OCI-LY7 (cell line): ENCODE data around the gene PLCB2. TPM values are rescaled to one million over a fixed set of nuclear protein-coding genes. Genes with fewer than 3 reads are reported as not detected.

Experiments
- BruUV-seq: library from RNA; stranded (reverse); fragments of 400-500 nt; replicated peaks from 2 replicates; lab custom pipeline; 2021; lab: Mats Ljungman, UMichigan
- CTCF ChIA-PET: fragments of 300-600 bp; sonication (Branson Sonifier 250); formaldehyde crosslinking; loops from one replicate; lab custom pipeline; 2022; ENCODE audit warnings: antibody characterized with exemption; ENCODE audit not compliant: unreplicated experiment; lab: Charles Lee
- POLR2A ChIA-PET: fragments of 300-600 bp; sonication (Branson Sonifier 250); formaldehyde crosslinking; loops from one replicate; lab custom pipeline; 2022; ENCODE audit warnings: antibody characterized with exemption; lab: Charles Lee
- DNase-seq: peaks from one replicate; pipeline ENCODE4 v3.0.0-alpha.2; 2015; ENCODE audit warnings: low spot score
- H2AFZ ChIP-seq: fragments of 200-600 bp; sonication (generic), shearing (Covaris generic); 2 replicates; pipeline ENCODE4 v1.6.1; 2014; ENCODE audit warnings: mild to moderate bottlenecking, antibody characterized with exemption, low read length, moderate library complexity
- H3K27ac ChIP-seq: fragments of 200-600 bp; sonication (generic); 2 replicates; pipeline ENCODE4 v1.5.1; 2014; ENCODE audit warnings: mixed run types, low read depth, mild to moderate bottlenecking, moderate library complexity, low read length, inconsistent platforms; ENCODE audit not compliant: poor library complexity, severe bottlenecking
- H3K36me3 ChIP-seq: fragments of 200-600 bp; sonication (generic); 2 replicates; pipeline ENCODE4 v1.6.1; 2014; ENCODE audit warnings: mild to moderate bottlenecking, antibody characterized with exemption, low read length, moderate library complexity, mixed read lengths; ENCODE audit not compliant: insufficient read depth
- H3K4me1 ChIP-seq: fragments of 200-600 bp; sonication (generic); 2 replicates; pipeline ENCODE4 v1.5.1; 2014; ENCODE audit warnings: mild to moderate bottlenecking, low read length; ENCODE audit not compliant: insufficient read depth, poor library complexity, severe bottlenecking
- H3K4me2 ChIP-seq: fragments of 200-600 bp; sonication (generic); 2 replicates; pipeline ENCODE4 v1.6.1; 2014; ENCODE audit warnings: mild to moderate bottlenecking, low read length
- H3K4me3 ChIP-seq: fragments of 200-600 bp; sonication (generic); 2 replicates; pipeline ENCODE4 v1.5.1; 2014; ENCODE audit warnings: mild to moderate bottlenecking, low read depth, low read length; ENCODE audit not compliant: poor library complexity, severe bottlenecking
- H3K79me2 ChIP-seq: fragments of 200-600 bp; sonication (generic); 2 replicates; pipeline ENCODE4 v1.6.1; 2016; ENCODE audit warnings: low read depth, mild to moderate bottlenecking, low read length, moderate library complexity, mixed read lengths; ENCODE audit not compliant: insufficient read depth
- H3K9me2 ChIP-seq: fragments of 200-600 bp; sonication (generic); 2 replicates; pipeline ENCODE4 v1.6.1; 2016; ENCODE audit warnings: mild to moderate bottlenecking, low read length, mixed read lengths; ENCODE audit not compliant: insufficient read depth
- H3K9me3 ChIP-seq: fragments of 200-600 bp; sonication (generic); 2 replicates; pipeline ENCODE4 v1.6.1; 2014; ENCODE audit warnings: mild to moderate bottlenecking, mixed run types, low read length, mixed read lengths
- H4K20me1 ChIP-seq: fragments of 200-600 bp; sonication (generic); 2 replicates; pipeline ENCODE4 v1.6.1; 2014; ENCODE audit warnings: mild to moderate bottlenecking, antibody characterized with exemption, low read length, moderate library complexity, mixed read lengths; ENCODE audit not compliant: insufficient read depth
- CTCF ChIP-seq: fragments of 200-600 bp; sonication (generic); conservative IDR thresholded peaks from 2 replicates; pipeline ENCODE4 v1.5.1; 2014; ENCODE audit warnings: mild to moderate bottlenecking, antibody characterized with exemption, low read length, moderate library complexity, mixed read lengths
- EZH2phosphoT487 ChIP-seq: fragments of 200-600 bp; sonication (generic); IDR thresholded peaks from 2 replicates; pipeline ENCODE4 v1.6.1; 2018; ENCODE audit warnings: low read depth, borderline replicate concordance, mild to moderate bottlenecking, mixed run types, antibody characterized with exemption, low read length, moderate library complexity, mixed read lengths
- intact Hi-C: fragments of 100-400 bp; cut with micrococcal nuclease; formaldehyde crosslinking; loops from one replicate; pipeline ENCODE4 v1.10.0; 2022; ENCODE audit not compliant: unreplicated experiment
- total RNA-seq, 2 experiments: library from RNA; depleted of rRNA in 1 of 2; stranded (reverse); fragments of >200 nt in 1 of 2; shearing (Covaris generic) in 1 of 2; gene quantifications; 2 replicates each; pipeline ENCODE4 v1.2.3, GENCODE V29; 2014 to 2022

The PLCB2 gene
- total RNA-seq, 2 experiments from 2014 or later: 9.6 TPM; not detected in 1

GRCh38 chr15:40335938-40336743 lies 28.4 kb upstream of the PLCB2 start:
- no TSS peak for BruUV-seq
- no peak overlapping the region for H3K27ac ChIP-seq
- no peak for TF ChIP-seq EZH2phosphoT487
- no peak for TF ChIP-seq CTCF
- no peaks in the 10 kb centered on the region for H3K9me3 ChIP-seq
- H3K4me1 ChIP-seq: peaks cover 13% of the 10 kb centered on the region
- ChIA-PET CTCF (interaction anchor here (0.7 to 1.6 kb wide), 4 partner anchors 8 to 57 kb away, joined by 3 to 4 read pairs (median 4); partner anchors contain the start of gene INAFM2), POLR2A (interaction anchor here (0.5 to 0.6 kb wide), 3 partner anchors 81 to 295 kb away, joined by 3 read pairs; no protein-coding TSS in a partner anchor)
- no peaks in the 10 kb centered on the region for H3K79me2 ChIP-seq
- intact Hi-C loops: no loop called here
- DNase-seq: no peak
- H3K36me3 ChIP-seq: no peaks in the 10 kb centered on the region
- peak overlapping the region; percentile 43 for H2AFZ ChIP-seq
- no peaks in the 10 kb centered on the region for H4K20me1 ChIP-seq
- no peak overlapping the region; the same call in 1 of the 2 replicates for H3K4me2 ChIP-seq
- H3K4me3 ChIP-seq: no peak overlapping the region
- H3K9me2 ChIP-seq: no peaks in the 10 kb centered on the region

DNA sequence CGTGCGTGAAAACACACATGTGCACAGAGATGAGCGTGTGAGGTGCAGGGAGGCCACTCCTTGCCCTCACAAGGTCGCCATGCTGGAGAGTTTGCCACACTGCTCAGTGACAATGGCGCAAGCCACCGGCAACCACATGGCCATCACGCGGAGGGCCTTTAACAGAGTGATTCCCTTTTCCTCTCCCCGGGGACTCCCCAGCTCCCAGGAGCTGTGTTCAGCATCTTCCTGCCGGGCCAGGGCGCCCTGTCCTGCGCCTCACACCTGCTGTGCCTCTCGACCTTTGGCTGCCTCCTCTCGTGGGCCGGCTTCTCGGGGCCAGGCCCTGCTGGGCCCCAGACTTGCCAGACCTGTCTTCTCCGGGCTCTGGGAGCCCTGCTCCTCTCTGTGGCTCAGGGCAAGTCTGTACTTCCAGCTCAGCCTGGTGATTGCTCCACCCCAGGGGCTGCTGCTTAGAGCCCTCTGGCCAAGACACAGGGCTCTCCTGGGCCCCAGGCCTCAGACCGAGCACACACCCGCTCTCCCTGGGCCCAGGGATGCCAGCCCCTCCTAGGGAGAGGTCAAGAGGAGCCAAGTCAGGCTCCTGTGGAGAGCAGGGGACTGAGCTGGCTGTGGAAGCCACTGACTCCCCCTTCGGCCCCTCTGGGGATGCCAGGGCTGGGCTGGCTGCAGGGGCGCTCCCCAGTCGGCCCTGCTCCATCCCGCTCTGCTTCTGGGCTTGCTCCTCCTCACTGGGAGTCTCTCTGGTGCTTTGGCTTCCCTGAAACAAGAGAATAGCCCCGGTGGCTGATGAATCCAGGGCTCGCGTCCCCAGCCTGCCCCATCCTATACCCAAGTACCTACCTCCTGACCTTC lies 27.4 kb upstream of the PLCB2 start:
- Histone ChIP-seq H2AFZ (no peak overlapping the region), H3K27ac (no peak overlapping the region), H4K20me1 (no peaks in the 10 kb centered on the region), H3K9me3 (no peaks in the 10 kb centered on the region), H3K4me3 (no peak overlapping the region), H3K79me2 (no peaks in the 10 kb centered on the region), H3K36me3 (no peaks in the 10 kb centered on the region), H3K4me1 (peaks cover 13% of the 10 kb centered on the region), H3K4me2 (no peak overlapping the region), H3K9me2 (no peaks in the 10 kb centered on the region)
- TF ChIP-seq CTCF (no peak), EZH2phosphoT487 (no peak)
- intact Hi-C loops: no loop called here
- ChIA-PET POLR2A (interaction anchor here (1.0 kb wide), 1 partner anchor 20 kb away, joined by 3 read pairs; no protein-coding TSS in a partner anchor), CTCF (no interaction called here)
- no TSS peak for BruUV-seq
- DNase-seq: no peak
